DOHH2 (cell line): ENCODE measurements around the gene HYAL2.

Experiments used
- H3F3A ChIP-seq: fragments of 200-600 bp; sonication (generic), shearing (Covaris generic); 2 replicates; pipeline ENCODE4 v1.6.0; 2016; ENCODE audit warnings: antibody characterized with exemption, mild to moderate bottlenecking; ENCODE audit not compliant: control insufficient read depth, insufficient read depth
- H3K27ac ChIP-seq: fragments of 200-600 bp; sonication (generic); 2 replicates; pipeline ENCODE4 v1.5.1; 2014; ENCODE audit warnings: low read depth, mild to moderate bottlenecking, low read length, moderate library complexity
- H3K27me3 ChIP-seq: fragments of 200-600 bp; sonication (generic); 2 replicates; pipeline ENCODE4 v1.6.1; 2014; ENCODE audit warnings: mild to moderate bottlenecking, low read length, mixed read lengths; ENCODE audit not compliant: control insufficient read depth
- H3K36me3 ChIP-seq: fragments of 200-600 bp; sonication (generic); 2 replicates; pipeline ENCODE4 v1.6.1; 2014; ENCODE audit warnings: mild to moderate bottlenecking, low read length, moderate library complexity, mixed read lengths; ENCODE audit not compliant: control insufficient read depth
- H3K4me1 ChIP-seq: fragments of 200-600 bp; sonication (generic); 2 replicates; pipeline ENCODE4 v1.6.1; 2014; ENCODE audit warnings: mild to moderate bottlenecking, low read length, mixed read lengths; ENCODE audit not compliant: control insufficient read depth
- H3K4me2 ChIP-seq: fragments of 200-600 bp; sonication (generic); 2 replicates; pipeline ENCODE4 v1.6.0; 2014; ENCODE audit warnings: mild to moderate bottlenecking, low read length, moderate library complexity
- H3K4me3 ChIP-seq: fragments of 200-600 bp; sonication (generic); 2 replicates; pipeline ENCODE4 v1.5.1; 2014; ENCODE audit warnings: mild to moderate bottlenecking, low read length, mixed read lengths
- H3K79me2 ChIP-seq: fragments of 200-600 bp; sonication (generic); 2 replicates; pipeline ENCODE4 v1.6.1; 2014; ENCODE audit warnings: mild to moderate bottlenecking, low read length, mixed read lengths; ENCODE audit not compliant: control insufficient read depth
- H3K9me2 ChIP-seq: fragments of 200-600 bp; sonication (generic); replicated peaks from 2 replicates; pipeline ENCODE4 v1.6.1; 2014; ENCODE audit warnings: mild to moderate bottlenecking, low read length, mixed read lengths; ENCODE audit not compliant: control insufficient read depth
- H3K9me3 ChIP-seq: fragments of 200-600 bp; sonication (generic); 2 replicates; pipeline ENCODE4 v1.6.1; 2014; ENCODE audit warnings: antibody characterized with exemption, low read length, mixed read lengths; ENCODE audit not compliant: control insufficient read depth, insufficient read depth
- H4K20me1 ChIP-seq: fragments of 200-600 bp; sonication (generic); 2 replicates; pipeline ENCODE4 v1.6.0; 2014; ENCODE audit warnings: low read depth, mild to moderate bottlenecking, antibody characterized with exemption, low read length, moderate library complexity; ENCODE audit not compliant: control insufficient read depth, insufficient read depth
- EZH2phosphoT487 ChIP-seq: fragments of 200-600 bp; sonication (generic); IDR thresholded peaks from 2 replicates; pipeline ENCODE4 v1.6.1; 2017; ENCODE audit warnings: borderline replicate concordance, mild to moderate bottlenecking, antibody characterized with exemption, low read length, moderate library complexity, mixed read lengths
- TF ChIP-seq, protein P1 (sequence below): fragments of 200-600 bp; sonication (generic); IDR thresholded peaks from one replicate; pipeline ENCODE4 v1.5.1; 2014; ENCODE audit warnings: antibody characterized with exemption, mild to moderate bottlenecking, low read depth, low read length; ENCODE audit not compliant: poor library complexity, severe bottlenecking

The HYAL2 gene

DNA sequence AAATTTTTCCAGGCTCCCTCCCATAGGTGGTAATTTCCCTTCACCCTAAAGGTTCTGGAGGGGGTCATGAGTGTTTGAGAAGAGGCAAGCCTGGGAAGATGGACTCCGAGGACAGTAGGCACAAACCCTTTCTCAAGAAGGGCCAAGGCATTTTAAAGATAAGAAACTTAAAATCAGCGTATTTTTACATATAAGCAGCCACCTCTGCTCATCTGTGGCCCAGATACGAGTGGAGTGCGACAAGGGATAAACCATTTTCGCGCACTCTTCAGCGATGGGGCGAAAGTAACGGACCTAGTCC is 17.6 kb upstream of the HYAL2 start:
- Histone ChIP-seq H3K4me3 (peak overlapping the region; percentile 83), H3K4me1 (peaks cover 54% of the 10 kb centered on the region), H3K9me3 (no peaks in the 10 kb centered on the region), H3F3A (peaks cover 14% of the 10 kb centered on the region), H3K27ac (peak overlapping the region; percentile 90), H3K27me3 (no peaks in the 10 kb centered on the region), H4K20me1 (0 out of 2 replicates have a peak, but pooled peaks cover 10% of the 10 kb centered on the region), H3K36me3 (peaks cover 38% of the 10 kb centered on the region), H3K79me2 (peaks cover 53% of the 10 kb centered on the region), H3K4me2 (peak overlapping the region; percentile 98), H3K9me2 (no peaks in the 10 kb centered on the region)
- no peak for TF ChIP-seq EZH2phosphoT487
- TF ChIP-seq, protein P1, sequence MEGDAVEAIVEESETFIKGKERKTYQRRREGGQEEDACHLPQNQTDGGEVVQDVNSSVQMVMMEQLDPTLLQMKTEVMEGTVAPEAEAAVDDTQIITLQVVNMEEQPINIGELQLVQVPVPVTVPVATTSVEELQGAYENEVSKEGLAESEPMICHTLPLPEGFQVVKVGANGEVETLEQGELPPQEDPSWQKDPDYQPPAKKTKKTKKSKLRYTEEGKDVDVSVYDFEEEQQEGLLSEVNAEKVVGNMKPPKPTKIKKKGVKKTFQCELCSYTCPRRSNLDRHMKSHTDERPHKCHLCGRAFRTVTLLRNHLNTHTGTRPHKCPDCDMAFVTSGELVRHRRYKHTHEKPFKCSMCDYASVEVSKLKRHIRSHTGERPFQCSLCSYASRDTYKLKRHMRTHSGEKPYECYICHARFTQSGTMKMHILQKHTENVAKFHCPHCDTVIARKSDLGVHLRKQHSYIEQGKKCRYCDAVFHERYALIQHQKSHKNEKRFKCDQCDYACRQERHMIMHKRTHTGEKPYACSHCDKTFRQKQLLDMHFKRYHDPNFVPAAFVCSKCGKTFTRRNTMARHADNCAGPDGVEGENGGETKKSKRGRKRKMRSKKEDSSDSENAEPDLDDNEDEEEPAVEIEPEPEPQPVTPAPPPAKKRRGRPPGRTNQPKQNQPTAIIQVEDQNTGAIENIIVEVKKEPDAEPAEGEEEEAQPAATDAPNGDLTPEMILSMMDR = no peak

DNA sequence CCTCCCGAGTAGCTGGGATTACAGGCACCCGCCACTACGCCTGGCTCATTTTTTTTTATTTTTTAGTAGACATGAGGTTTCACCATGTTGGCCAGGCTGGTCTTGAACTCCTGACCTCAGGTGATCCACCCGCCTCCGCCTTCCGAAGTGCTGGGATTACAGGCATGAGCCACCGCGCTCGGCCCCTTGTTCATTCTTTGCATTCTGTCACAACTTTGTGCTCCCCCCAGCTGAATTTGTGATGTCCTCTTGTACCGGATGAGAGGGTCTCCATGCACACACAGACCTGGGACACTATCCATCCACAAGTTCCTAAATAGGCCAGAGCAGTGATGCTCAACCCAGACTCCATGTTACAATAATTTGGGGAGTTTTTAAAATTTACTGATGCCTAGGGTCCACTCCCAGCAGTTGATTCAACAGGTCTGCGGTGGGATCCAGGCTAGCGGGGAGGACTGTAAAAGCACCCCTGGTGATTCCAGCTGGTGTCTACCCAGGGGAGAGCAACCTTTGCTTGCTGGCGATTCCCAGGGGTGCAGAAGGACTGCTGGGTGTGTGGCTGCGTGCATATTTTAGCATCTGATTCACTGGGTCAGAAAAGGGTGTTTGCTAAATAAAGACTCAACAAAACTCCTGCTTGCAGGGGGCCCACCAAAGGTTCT is 17.1 kb upstream of the HYAL2 start:
- Histone ChIP-seq H3K4me2 (peak overlapping the region; percentile 98), H3K27me3 (no peaks in the 10 kb centered on the region), H3K36me3 (peaks cover 42% of the 10 kb centered on the region), H3K27ac (peak overlapping the region; percentile 90), H3K9me2 (no peaks in the 10 kb centered on the region), H3K4me3 (peak overlapping the region; percentile 83), H4K20me1 (0 out of 2 replicates have a peak, but pooled peaks cover 10% of the 10 kb centered on the region), H3K4me1 (peaks cover 58% of the 10 kb centered on the region), H3K79me2 (peaks cover 58% of the 10 kb centered on the region), H3K9me3 (no peaks in the 10 kb centered on the region), H3F3A (peaks cover 14% of the 10 kb centered on the region)
- TF ChIP-seq, protein P1 = no peak
- no peak for TF ChIP-seq EZH2phosphoT487

DNA sequence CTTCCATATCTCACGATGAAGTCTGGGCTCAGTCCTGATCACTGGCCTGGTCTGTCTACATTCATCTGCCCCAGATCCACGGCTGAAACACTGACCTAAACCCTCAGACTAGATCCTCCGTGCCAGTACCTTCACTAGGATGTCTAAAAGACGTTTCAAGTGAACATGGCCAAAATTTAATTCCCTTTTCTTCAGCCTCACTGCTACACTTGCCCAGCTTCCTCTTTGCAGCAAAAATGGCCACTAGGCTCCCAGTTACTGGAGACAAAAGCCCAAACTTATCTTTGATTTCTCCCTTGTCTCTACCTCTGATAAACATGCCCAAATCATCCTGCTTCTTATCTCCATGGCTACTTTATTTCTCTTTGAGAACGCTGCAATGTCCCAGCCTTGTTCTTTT is 16.4 kb upstream of the HYAL2 start:
- H3K27ac ChIP-seq = peak overlapping the region; percentile 90
- peaks cover 64% of the 10 kb centered on the region for H3K4me1 ChIP-seq
- no peaks in the 10 kb centered on the region for H3K9me3 ChIP-seq
- H3K9me2 ChIP-seq = no peaks in the 10 kb centered on the region
- TF ChIP-seq EZH2phosphoT487 = no peak
- TF ChIP-seq, protein P1 = peak; percentile 21
- peaks cover 49% of the 10 kb centered on the region for H3K36me3 ChIP-seq
- 0 out of 2 replicates have a peak, but pooled peaks cover 10% of the 10 kb centered on the region for H4K20me1 ChIP-seq
- H3K4me3 ChIP-seq = peak overlapping the region; percentile 83
- H3K4me2 ChIP-seq = peak overlapping the region; percentile 98
- peaks cover 65% of the 10 kb centered on the region for H3K79me2 ChIP-seq
- H3K27me3 ChIP-seq = no peaks in the 10 kb centered on the region
- H3F3A ChIP-seq = peaks cover 14% of the 10 kb centered on the region
